Hypothalamus (tissue), 51 donors: Measurements from ENCODE around the gene INTS7.

ENCODE experiments used
- DNase-seq, 51 donors: peaks; one replicate each; lab custom pipeline; 2025; lab: John Stamatoyannopoulos, UW

INTS7 gene, protein sequence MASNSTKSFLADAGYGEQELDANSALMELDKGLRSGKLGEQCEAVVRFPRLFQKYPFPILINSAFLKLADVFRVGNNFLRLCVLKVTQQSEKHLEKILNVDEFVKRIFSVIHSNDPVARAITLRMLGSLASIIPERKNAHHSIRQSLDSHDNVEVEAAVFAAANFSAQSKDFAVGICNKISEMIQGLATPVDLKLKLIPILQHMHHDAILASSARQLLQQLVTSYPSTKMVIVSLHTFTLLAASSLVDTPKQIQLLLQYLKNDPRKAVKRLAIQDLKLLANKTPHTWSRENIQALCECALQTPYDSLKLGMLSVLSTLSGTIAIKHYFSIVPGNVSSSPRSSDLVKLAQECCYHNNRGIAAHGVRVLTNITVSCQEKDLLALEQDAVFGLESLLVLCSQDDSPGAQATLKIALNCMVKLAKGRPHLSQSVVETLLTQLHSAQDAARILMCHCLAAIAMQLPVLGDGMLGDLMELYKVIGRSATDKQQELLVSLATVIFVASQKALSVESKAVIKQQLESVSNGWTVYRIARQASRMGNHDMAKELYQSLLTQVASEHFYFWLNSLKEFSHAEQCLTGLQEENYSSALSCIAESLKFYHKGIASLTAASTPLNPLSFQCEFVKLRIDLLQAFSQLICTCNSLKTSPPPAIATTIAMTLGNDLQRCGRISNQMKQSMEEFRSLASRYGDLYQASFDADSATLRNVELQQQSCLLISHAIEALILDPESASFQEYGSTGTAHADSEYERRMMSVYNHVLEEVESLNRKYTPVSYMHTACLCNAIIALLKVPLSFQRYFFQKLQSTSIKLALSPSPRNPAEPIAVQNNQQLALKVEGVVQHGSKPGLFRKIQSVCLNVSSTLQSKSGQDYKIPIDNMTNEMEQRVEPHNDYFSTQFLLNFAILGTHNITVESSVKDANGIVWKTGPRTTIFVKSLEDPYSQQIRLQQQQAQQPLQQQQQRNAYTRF

DNA sequence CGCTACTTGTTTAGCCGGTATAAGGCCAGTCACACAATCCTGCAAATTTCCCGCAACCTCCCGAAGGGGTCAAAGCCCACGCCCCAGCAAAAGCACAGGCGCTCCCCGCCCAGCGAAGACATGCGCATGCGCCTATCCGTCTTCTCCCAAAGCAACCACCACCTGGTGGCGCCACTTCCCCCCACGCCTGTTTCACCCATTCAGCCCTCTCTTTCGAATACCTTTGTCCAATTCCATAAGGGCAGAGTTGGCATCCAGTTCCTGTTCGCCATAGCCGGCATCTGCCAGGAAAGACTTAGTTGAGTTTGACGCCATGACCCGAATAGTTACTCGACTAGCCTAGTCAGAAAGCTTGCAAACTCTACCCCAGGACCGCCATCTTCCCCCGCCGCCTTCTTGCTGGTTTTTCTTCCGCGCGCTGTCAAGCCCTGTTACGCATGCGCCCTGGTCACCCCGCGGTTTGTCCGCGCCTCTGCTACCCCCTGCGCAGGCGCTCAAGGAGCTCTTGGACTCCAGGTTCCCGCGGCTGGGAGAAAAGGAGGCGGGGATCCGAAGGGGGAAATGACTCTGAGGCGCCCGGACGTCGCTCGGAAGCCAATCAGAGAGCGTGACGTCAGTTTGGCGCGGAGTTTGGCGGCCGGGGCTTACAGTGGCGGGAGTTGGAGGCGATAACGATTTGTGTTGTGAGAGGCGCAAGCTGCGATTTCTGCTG, at the start of gene INTS7, which contains the start of gene DTL:
Gene INTS7 (minus strand): TSS at position 435 of the 712 bp plus-strand sequence. CDS start 120 bp downstream, at position 315.
Gene DTL (plus strand): TSS at position 626 of the 712 bp plus-strand sequence. CDS start 143 bp downstream, outside the sequence.
- DNase-seq, result peak; percentile 89 to 100 (median 97)

DNA sequence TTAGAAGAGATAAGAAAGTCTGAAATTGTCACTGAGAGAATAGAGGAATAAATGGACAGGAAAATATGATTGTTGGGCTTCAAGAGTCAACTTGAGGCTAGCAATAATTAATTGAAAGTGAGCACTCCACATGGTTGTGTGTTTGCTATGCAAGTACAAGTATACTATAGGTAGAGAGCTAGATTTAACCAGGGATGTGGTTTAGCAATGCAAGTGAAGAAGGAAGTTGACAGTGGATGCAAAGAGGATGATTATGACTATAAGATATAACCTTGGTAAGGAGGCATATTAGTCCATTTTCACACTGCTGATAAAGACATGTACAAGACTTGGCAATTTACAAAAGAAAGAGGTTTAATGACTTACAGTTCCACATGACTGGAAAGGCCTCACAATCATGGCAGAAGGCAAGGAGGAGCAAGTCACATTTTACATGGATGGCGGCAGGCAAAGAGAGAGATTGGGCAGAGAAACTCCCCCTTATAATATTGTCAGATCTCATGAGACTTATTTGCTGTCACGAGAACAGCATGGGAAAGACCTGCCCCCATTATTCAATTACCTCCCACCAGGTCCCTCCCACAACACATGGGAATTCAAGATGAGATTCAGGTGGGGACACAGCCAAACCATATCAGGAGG, 47.5 kb upstream of the INTS7 start:
- no peak for DNase-seq

DNA sequence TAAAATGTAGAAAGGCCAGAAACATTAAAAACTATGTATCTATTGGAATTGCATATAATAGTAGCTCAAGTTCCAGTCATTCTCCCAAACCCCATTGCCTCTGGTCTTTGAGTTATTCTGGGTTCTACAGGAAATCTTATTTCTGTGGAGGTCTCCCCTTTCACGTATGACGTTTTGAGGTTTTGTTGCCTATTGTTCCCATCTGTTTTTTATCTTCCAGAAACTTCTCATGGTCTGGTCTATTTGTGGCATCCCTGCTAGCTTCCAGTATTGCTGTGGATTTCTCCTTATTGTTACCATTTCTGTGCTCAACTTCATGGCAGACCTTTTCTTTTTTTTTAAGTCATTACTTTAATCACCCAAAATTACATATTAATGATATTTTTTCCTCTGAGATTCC, 43.5 kb upstream of the INTS7 start:
- DNase-seq, result no peak

DNA sequence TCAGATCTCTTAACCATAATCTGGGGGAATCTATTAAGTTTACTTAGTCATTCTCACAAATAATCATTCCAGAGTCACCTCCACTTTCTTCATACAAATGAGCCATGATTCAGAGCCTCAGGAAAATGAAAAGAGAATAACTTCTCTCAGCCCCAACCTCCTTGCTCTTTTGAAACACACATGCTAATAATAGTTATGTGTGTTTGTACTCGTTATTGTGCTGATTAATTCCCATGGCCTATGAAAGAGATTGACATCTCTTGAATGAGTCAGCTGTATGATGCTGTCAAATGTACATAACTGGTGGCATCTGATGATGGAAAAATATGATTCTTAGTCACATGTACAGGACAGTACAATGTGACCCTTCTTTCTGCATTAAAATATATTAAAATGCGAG, 41.7 kb upstream of the INTS7 start:
- peak in 1 of 51 donors; percentile 4 for DNase-seq

DNA sequence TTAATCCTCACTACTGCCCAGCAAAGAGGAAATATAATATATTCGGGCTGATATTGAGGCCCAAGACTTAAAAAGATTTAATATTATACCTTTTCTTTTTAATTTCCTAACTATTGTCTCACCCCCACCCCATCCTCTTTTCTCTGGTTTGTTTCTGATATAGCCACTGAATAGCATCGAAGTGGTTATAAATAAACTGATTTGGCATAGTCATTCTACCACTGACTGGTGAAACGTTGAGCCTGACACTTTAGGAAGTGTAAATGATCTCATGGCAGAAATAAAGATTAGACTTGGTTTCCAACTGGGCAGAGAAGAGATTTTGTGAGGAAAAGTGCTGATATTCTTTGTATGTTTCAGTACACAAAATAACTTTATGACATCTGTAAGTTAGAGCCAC, 39.5 kb upstream of the INTS7 start:
- no peak for DNase-seq

DNA sequence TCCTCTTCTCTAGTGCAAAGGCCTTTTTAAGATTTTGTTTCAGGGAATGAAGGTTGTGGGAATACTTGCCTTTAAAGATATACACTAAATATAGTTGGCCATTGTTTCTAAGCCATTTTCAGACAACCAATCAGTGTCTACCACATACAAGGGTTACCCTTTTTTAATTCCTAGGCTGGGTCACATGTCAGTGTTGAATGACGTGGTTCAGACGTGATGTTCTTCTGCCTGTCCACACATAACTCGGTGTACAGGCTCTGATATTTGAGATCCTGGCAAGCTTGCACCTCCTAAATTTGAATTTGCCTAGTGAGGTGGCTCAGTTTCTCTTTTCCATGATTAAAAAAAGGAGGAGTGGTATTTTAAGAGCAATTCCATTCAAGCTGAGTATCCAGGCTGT, 39.0 kb upstream of the INTS7 start:
- no peak for DNase-seq

DNA sequence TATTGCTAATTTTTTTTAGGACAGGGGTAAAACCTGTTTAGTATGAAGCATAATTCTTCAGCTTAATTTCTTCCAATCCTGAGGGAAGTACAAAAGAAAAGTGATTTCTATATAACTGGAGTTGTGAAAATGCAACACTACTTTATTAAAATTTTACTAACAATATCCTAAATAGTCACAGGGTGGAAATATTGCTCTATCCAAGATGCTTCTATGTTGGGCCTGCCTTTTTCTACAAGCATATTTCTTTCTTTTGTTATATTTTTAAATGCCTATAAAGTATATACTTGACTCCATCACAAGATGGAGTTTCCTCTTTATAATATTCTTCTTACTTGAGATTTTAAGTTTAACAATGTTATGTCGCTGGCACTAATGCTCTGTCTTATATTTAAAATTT, 38.1 kb upstream of the INTS7 start:
- no peak for DNase-seq

DNA sequence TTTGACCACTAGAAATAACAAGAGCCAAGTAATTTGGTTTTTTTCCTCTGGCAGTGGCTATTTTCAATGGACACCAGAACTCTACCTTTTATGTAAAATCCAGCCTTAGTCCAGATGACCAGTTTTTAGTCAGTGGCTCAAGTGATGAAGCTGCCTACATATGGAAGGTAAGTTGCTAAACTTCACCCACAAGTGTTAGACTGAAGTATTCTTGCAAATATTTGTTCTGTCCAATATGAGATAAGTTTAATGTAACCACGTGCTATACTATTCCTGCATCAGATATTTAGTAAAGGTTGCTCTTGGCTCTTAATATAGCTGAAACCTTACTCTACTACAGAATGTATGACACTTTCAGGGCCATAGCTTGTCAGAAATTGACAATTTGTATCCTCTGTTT, 36.7 kb upstream of the INTS7 start:
- no peak for DNase-seq

DNA sequence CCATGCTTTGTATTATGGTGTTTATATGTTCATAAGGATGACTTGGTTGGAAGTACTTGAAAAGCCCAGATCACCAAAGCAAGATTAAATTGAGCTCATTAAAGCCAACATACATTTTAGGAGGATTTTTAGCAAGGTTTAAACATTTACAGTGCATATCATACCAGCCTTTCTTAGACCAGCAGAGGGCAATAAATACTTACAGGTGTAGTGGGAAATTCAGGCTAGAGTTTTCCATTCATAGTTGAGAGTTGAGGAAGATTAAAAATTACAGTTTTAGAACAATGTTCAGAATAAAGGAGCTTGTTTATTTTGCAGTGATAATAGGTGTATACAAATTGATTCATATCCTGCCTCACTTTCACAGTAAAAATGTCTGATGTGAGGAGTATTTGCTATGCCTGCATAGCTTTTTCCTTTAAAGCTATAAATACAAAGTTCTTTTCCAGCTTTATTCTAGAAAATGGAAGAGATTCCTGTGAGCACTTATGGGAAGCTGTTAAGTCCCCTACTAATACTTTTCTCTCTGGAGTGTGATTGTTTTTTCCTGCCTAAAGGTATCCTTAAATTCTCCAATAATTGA, 35.5 kb upstream of the INTS7 start:
- peak in 2 of 51 donors; percentile 7 to 58 for DNase-seq

DNA sequence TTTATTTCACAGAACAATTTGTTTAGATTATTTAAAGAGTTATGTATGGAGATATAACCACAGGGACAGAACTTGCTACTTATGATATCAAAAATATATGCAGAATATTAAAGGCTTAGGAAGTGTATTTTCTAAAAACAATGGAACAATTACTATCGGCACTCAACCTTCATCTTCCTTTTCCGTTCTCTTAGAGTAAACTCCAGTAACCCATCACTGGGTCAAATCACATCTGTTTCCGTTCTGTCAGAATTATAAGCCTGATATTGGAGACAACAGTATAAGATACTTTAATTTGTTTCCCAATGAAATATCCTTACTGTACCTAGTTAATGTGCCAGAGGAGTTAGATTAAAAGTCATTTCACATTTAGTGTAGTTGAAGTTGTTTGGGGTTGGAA, 32.4 kb upstream of the INTS7 start:
- DNase-seq, result no peak

DNA sequence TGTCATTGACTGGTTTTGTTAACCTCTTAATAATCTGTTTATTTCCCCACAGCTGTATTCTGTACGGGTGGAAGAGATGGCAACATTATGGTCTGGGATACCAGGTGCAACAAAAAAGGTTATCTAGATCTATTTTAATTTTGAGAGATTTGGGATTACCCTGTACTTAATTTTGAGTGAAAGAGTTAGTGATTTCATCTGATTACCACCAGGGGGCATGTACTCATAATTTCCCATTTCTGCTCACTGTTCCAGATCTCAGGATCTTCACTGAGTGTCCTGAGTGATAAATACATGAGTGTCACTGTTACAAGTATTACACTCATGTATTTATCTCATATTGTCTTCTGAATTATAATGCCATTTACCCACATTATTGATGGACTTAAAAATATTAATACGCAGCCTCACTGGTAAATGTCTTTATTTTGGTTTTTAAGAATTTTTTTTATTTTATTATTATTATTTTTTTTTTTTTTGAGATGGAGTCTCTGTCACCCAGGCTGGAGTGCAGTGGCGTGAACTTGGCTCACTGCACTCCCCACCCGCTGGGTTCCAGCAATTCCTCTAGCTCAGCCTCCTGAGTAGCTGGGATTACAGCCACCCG, 27.6 kb upstream of the INTS7 start:
- peak in 1 of 51 donors; percentile 31 for DNase-seq

DNA sequence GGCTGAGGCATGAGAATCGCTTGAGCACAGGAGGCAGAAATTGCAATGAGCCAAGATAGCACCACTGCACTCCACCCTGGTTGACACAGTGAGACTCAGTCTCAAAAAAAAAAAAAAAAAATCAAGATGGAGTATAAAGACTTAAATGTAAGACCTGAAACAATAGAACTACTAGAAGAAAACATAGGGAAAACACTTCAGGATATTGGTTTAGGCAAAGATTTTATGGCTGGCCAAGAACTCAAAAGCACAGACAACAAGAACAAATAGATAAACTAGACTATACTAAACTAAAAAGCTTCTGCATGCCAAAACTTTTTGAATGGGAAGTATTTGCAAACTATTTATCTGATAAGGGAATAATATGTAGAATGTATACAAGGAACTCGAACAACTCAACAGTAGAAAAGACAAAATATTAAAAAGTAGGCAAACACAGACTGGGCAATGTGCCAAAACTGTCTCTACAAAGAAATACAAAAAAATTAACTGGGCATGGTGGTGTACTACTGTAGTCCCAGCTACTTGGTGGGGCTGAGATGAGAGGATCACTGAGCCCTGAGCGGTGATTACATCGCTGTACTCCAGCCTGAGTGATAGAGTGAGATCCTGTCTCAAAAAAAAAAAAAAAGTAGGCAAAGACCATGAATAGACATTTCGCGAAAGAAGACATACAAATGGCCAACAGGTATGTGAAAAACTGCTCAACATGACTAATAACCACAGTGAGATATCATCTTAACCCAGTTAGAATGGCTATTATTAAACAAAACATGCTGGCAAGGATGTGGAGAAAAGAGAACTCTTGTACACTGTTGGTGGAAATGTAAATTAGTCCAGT, 25.5 kb upstream of the INTS7 start:
- DNase-seq, result no peak

DNA sequence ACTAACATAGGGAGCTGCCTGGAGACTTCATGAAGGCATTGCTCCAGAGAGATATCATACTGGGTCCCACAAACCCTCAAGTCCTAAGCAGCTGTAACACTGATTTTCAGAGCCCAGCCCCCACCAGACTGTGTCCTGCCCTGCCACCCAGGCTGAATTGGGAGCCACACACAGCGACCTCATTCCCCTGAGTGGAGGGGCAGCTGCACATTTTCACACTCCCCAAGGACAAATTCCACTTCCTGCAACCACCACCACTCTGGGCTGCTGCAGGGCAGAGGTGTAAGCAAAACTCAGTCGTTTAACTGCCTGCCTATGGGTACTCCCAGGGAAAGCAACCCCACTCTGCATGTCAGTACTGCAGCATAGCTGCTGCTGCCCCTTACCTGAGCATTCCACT, 20.0 kb upstream of the INTS7 start:
- DNase-seq, result no peak

DNA sequence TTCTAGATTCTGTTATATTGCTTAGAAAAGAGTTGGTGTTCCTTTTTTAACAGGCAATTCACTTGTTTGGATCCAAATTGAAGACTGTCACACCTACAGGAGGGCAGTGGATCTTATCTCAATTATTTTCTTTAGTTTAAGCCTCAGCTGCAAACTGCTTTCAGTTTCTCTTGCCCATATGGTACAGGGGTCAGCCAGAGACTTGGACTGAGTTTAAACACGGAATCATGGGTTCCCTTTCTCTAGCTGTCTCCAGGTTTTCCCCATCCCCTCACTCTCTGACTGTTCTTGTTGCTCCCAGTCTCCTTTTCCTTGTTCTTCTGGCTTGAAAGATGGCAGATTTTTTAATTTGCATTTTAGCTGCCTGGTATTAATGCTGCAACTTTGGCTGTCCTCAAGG, 18.6 kb upstream of the INTS7 start:
- no peak for DNase-seq

DNA sequence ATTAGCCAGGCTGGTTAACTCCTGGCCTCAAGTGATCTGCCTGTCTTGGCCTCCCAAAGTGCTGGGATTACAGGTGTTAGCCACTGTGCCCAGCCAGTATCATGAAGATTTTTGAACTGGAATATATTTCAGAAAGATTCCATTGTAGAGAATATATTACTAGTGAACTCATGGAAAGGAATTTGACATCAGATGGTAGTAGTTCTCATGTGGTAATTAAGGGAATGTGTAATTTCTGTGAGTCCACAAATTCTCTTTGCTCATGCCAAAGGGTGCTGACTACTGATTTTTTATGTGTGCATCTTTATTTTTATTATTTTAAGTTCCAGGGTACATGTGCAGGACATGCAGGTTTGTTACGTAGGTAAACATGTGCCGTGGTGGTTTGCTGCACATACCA, 10.6 kb upstream of the INTS7 start:
- DNase-seq, result no peak

DNA sequence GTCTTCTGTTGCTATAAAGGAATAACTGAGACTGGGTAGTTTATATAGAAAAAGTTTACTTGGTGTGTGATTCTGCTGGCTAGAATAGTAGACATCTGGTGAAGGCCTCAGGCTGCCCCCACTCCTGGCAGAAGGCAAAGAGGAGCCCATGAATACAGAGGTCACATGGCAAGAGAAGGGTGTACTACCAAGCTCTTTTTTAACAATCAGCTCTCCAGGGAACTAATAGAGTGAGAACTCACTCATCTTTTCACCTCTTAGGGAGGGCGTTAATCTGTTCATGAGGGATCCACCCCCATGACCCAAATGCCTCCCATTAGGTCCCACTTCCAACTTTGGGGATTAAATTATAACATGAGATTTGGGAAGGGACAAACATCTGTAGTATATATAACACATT, 9.5 kb upstream of the INTS7 start:
- DNase-seq, result no peak

DNA sequence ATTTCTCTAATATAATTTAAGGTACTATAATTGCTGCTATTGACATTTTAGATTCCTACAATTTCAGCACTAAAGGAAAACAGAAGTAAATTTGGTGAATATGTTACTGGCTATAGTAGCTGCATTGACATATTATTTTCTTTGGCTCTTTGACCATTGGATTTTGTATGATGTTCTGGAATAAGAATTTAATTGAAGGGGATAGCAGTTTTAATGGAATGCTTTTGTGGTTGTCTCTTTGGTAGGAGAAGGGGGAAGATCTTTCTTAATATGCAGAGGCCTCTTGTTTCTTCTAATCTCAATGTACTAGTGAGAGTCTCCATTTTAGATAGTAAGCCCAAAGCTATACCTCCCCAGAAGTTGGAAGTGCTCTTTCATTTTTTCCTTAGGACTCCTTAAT, 7.1 kb upstream of the INTS7 start:
- no peak for DNase-seq

DNA sequence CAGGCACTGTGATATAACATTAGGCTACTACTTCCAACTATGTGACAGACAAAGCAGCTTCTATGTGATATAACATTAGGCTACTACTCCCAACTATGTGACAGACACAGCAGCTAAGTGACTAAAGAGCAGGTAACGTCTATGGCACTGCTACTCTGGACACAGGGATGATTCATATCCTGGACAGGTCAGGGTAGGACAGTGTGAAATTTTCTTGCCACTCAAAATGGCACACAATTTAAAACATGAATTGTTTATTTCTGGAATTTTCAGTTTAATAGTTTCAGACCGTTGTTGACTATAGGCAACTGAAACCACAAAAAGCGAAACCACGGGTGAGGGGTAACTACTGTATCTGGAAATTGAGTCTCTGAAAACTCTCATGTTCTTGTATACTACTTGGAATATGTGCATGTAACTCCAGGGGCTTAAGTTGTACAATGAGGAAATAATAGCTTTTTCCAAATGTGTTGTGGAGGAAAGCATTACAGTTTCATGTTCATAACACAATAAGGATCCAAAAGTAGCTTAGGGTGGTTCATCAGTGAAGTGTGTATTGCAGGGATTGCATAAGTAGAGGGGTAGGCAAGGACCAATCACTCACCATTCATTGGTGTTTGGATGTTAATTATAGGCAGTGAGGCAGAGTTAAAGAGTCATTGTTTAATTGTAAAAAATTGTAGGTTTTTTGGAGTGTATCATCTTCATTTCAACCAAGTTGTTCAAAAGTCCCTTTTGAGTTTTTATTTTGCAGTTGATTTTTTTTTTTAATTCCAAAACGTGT, 5.5 kb upstream of the INTS7 start:
- no peak for DNase-seq
